CD4-positive, alpha-beta T cell treated with Interleukin-6 at 100 ng/mL for 8 hours (primary cell): Measurements from ENCODE around the gene PDE4D.

ENCODE experiments used
- DNase-seq: peaks from one replicate; pipeline ENCODE4 v3.0.0-alpha.2; 2020; ENCODE audit warnings: mixed read lengths, low spot score

PDE4D gene

GRCh38 chr5:59103303-59103702, 790.2 kb downstream of the PDE4D start:
- DNase-seq = no peak

GRCh38 chr5:59102437-59102836, 791.1 kb downstream of the PDE4D start:
- DNase-seq = no peak

GRCh38 chr5:59100875-59101274, 792.7 kb downstream of the PDE4D start:
- DNase-seq = no peak

- DNase-seq = no peak
These were observed 793.6 kb downstream of the PDE4D start for GRCh38 chr5:59099995-59100345.

- DNase-seq = peak; percentile 64
These were observed 794.1 kb downstream of the PDE4D start for GRCh38 chr5:59099270-59099994.

- DNase-seq = no peak
These were observed 794.8 kb downstream of the PDE4D start for GRCh38 chr5:59098743-59099142.

- DNase-seq = no peak
These were observed 795.8 kb downstream of the PDE4D start for GRCh38 chr5:59097712-59098111.

- DNase-seq = no peak
These were observed 796.4 kb downstream of the PDE4D start for GRCh38 chr5:59097116-59097515.

- no peak for DNase-seq
These were observed 798.0 kb downstream of the PDE4D start for GRCh38 chr5:59095480-59095879.

GRCh38 chr5:59094864-59095263, 798.7 kb downstream of the PDE4D start:
- no peak for DNase-seq

- DNase-seq = no peak
These were observed 800.2 kb downstream of the PDE4D start for GRCh38 chr5:59093329-59093728.

GRCh38 chr5:59092758-59093157, 800.8 kb downstream of the PDE4D start:
- DNase-seq = no peak

- no peak for DNase-seq
These were observed 801.6 kb downstream of the PDE4D start for GRCh38 chr5:59091965-59092364.

- DNase-seq = no peak
These were observed 803.2 kb downstream of the PDE4D start for GRCh38 chr5:59090323-59090722.

GRCh38 chr5:59089767-59090166, 803.8 kb downstream of the PDE4D start:
- no peak for DNase-seq

GRCh38 chr5:59088546-59088945, 805.0 kb downstream of the PDE4D start:
- no peak for DNase-seq

- DNase-seq = no peak
These were observed 807.5 kb downstream of the PDE4D start for GRCh38 chr5:59086024-59086423.

- DNase-seq = no peak
These were observed 811.8 kb downstream of the PDE4D start for GRCh38 chr5:59081693-59082092.

GRCh38 chr5:59079622-59080620, 813.6 kb downstream of the PDE4D start:
- DNase-seq = no peak

- no peak for DNase-seq
These were observed 821.6 kb downstream of the PDE4D start for GRCh38 chr5:59071755-59072549.

GRCh38 chr5:59069438-59070079, 824.0 kb downstream of the PDE4D start:
- no peak for DNase-seq
